Ascending aorta (tissue), 2 donors: ENCODE results near the gene NELFCD. TPM values are rescaled to one million over a fixed set of nuclear protein-coding genes. Genes with fewer than 3 reads are reported as not detected.

Experiments used
- DNase-seq, 2 donors: peaks; one replicate each; pipeline ENCODE4 v3.0.0-alpha.2; 2019; ENCODE audit warnings: low spot score in 2 of 2
- H3K27ac ChIP-seq, 2 donors: fragments of 200-600 bp; sonication (generic); one replicate each; pipeline ENCODE4 v1.5.1; 2016 to 2017; ENCODE audit warnings: mild to moderate bottlenecking in 1 of 2
- H3K27me3 ChIP-seq: fragments of 200-600 bp; sonication (generic); one replicate; pipeline ENCODE4 v1.5.1; 2017
- H3K36me3 ChIP-seq, 2 donors: fragments of 200-600 bp; sonication (generic); one replicate each; pipeline ENCODE4 v1.5.1; 2016
- H3K4me1 ChIP-seq, 2 donors: fragments of 200-600 bp; sonication (generic); one replicate each; pipeline ENCODE4 v1.5.1; 2016 to 2017; ENCODE audit warnings: mild to moderate bottlenecking in 1 of 2
- H3K4me3 ChIP-seq, 2 donors: fragments of 200-600 bp; sonication (generic); one replicate each; pipeline ENCODE4 v1.5.1; 2016 to 2017; ENCODE audit warnings: mild to moderate bottlenecking in 1 of 2
- H3K9me3 ChIP-seq, 2 donors: fragments of 200-600 bp; sonication (generic); one replicate each; pipeline ENCODE4 v1.5.1; 2016
- CTCF ChIP-seq, 3 experiments: fragments of 200-600 bp in 2 of 3; fragments of 450-650 bp in 1 of 3; sonication (generic) in 2 of 3; IDR thresholded peaks; one replicate each; pipeline ENCODE4 v1.5.1; 2016 to 2019; ENCODE audit warnings: antibody characterized with exemption in 3 of 3, mild to moderate bottlenecking in 1 of 3, moderate library complexity in 1 of 3
- intact Hi-C: fragments of 100-400 bp; cut with DNase I; formaldehyde crosslinking; loops from one replicate; pipeline ENCODE4 v1.15.1; 2023
- total RNA-seq: library from RNA; depleted of rRNA; stranded (reverse); fragments of >200 nt; gene quantifications from one replicate; pipeline ENCODE4 v1.1.0, GENCODE V29; 2016

The NELFCD gene
- total RNA-seq, 1 donor from 2014 or later: 20.8 TPM

GRCh38 chr20:59028812-59029211, 47.8 kb downstream of the NELFCD start:
- intact Hi-C loops: no loop called here

GRCh38 chr20:59030911-59031563, 50.0 kb downstream of the NELFCD start:
- Histone ChIP-seq H3K36me3 (peaks cover 7 to 36% of the 10 kb centered on the region in 2 donors), H3K9me3 (no peaks in the 10 kb centered on the region), H3K4me1 (peaks cover 0 to 22% of the 10 kb centered on the region in 2 donors), H3K4me3 (peak overlapping the region; percentile 73 to 92), H3K27ac (peak overlapping the region in 1 of 2 donors; percentile 84), H3K27me3 (no peaks in the 10 kb centered on the region)
- intact Hi-C loops: loop anchor here (1.0 to 10.0 kb wide), 5 partner anchors 24 to 1536 kb away; partner anchors contain the start of genes CTSZ and NELFCD
- no peak for DNase-seq
- no peak for TF ChIP-seq CTCF (IDR thresholded peaks at IDR 0.05)

More at GRCh38 chr20:59028812-59029211, 47.8 kb downstream of the NELFCD start:
- H3K36me3 ChIP-seq: peaks cover 9 to 48% of the 10 kb centered on the region in 2 donors
- no peaks in the 10 kb centered on the region for H3K27me3 ChIP-seq
- peaks cover 0 to 22% of the 10 kb centered on the region in 2 donors for H3K4me1 ChIP-seq
- DNase-seq: no peak
- no peak for TF ChIP-seq CTCF (IDR thresholded peaks at IDR 0.05)
- peak overlapping the region in 1 of 2 donors; percentile 1 for H3K4me3 ChIP-seq
- no peaks in the 10 kb centered on the region for H3K9me3 ChIP-seq
- H3K27ac ChIP-seq: no peak overlapping the region

GRCh38 chr20:59031564-59032022, 50.5 kb downstream of the NELFCD start:
- Histone ChIP-seq H3K27ac (peak overlapping the region; percentile 72 to 84), H3K36me3 (peaks cover 8 to 41% of the 10 kb centered on the region in 2 donors), H3K9me3 (no peaks in the 10 kb centered on the region), H3K4me3 (peak overlapping the region; percentile 73 to 92), H3K27me3 (no peaks in the 10 kb centered on the region), H3K4me1 (peaks cover 0 to 22% of the 10 kb centered on the region in 2 donors)
- no peak for DNase-seq
- intact Hi-C loops: loop anchor here (1.0 to 10.0 kb wide), 5 partner anchors 25 to 1537 kb away; partner anchors contain the start of genes CTSZ and NELFCD
- no peak for TF ChIP-seq CTCF (IDR thresholded peaks at IDR 0.05)

GRCh38 chr20:59032023-59032712, 51.1 kb downstream of the NELFCD start, which contains the start of gene ATP5F1E:
ATP5F1E (minus strand) TSS chr20:59032335; CDS start chr20:59032251, 84 bp downstream.
- intact Hi-C loops: loop anchor here (5.0 to 10.0 kb wide), 3 partner anchors 125 to 1537 kb away; no protein-coding TSS in a partner anchor
- Histone ChIP-seq H3K4me3 (peak within 1 kb of the TSS; percentile 73 to 92), H3K27ac (peak within 1 kb of the TSS; percentile 72 to 87), H3K27me3 (no peaks in the 10 kb centered on the region), H3K9me3 (no peaks in the 10 kb centered on the region), H3K36me3 (peaks cover 12 to 47% of the 10 kb centered on the region in 2 donors), H3K4me1 (peaks cover 0 to 22% of the 10 kb centered on the region in 2 donors)
- peak; percentile 85 to 98 for DNase-seq
- TF ChIP-seq CTCF (IDR thresholded peaks at IDR 0.05): no peak

GRCh38 chr20:59032713-59033059, 51.6 kb downstream of the NELFCD start:
- intact Hi-C loops: loop anchor here (5.0 to 10.0 kb wide), 3 partner anchors 125 to 1538 kb away; no protein-coding TSS in a partner anchor
- Histone ChIP-seq H3K9me3 (no peaks in the 10 kb centered on the region), H3K4me3 (peak overlapping the region; percentile 73 to 92), H3K4me1 (peaks cover 0 to 22% of the 10 kb centered on the region in 2 donors), H3K27me3 (no peaks in the 10 kb centered on the region), H3K27ac (peak overlapping the region; percentile 72 to 87), H3K36me3 (peaks cover 17 to 50% of the 10 kb centered on the region in 2 donors)
- DNase-seq: no peak
- TF ChIP-seq CTCF (IDR thresholded peaks at IDR 0.05): peak in 2 of 3 experiments; percentile 12 to 24
